Common myeloid progenitor, CD34-positive (primary cell): Measurements from ENCODE around the gene ACP5.
"Not testable (repeated sequence)": the region's sequence is repeated elsewhere in the genome, so short reads cannot be mapped to it uniquely, and the experiment has no call there.

ENCODE experiments used
- CTCF ChIA-PET: fragments of 350-600 bp; sonication (Branson Sonifier 250); formaldehyde crosslinking; loops from one replicate; lab custom pipeline; 2021; ENCODE audit warnings: antibody characterized with exemption; lab: Charles Lee
- POLR2A ChIA-PET: fragments of 350-600 bp; sonication (Branson Sonifier 250); formaldehyde crosslinking; loops from one replicate; lab custom pipeline; 2021; ENCODE audit warnings: antibody characterized with exemption; lab: Charles Lee
- DNase-seq, 3 donors: peaks; one replicate each; pipeline versions ENCODE4 v3.0.0 to v3.0.0-alpha.2; 2013
- H3K27ac ChIP-seq, 2 experiments: 1 replicate in 1 of 2; 2 replicates in 1 of 2; pipeline ENCODE4 v1.7.0; 2013; ENCODE audit warnings: inconsistent platforms in 2 of 2, low read length in 2 of 2, mild to moderate bottlenecking in 2 of 2, low read depth in 1 of 2, moderate library complexity in 1 of 2; ENCODE audit not compliant: severe bottlenecking in 2 of 2, insufficient read depth in 1 of 2, poor library complexity in 1 of 2
- H3K27me3 ChIP-seq, 5 experiments: replicated peaks in 2 of 5; 1 replicate in 3 of 5; 2 replicates in 2 of 5; pipeline versions ENCODE4 v1.6.1 to v1.7.0; 2013; ENCODE audit warnings: low read length in 4 of 5, mild to moderate bottlenecking in 2 of 5, moderate library complexity in 2 of 5, inconsistent platforms in 1 of 5; ENCODE audit not compliant: insufficient read depth in 5 of 5, control insufficient read depth in 4 of 5
- H3K36me3 ChIP-seq, 4 experiments: 1 replicate in 2 of 4; 2 replicates in 2 of 4; pipeline versions ENCODE4 v1.6.1 to v1.7.0; 2013; ENCODE audit warnings: low read length in 3 of 4, control low read depth in 1 of 4, mild to moderate bottlenecking in 1 of 4; ENCODE audit not compliant: control insufficient read depth in 4 of 4, insufficient read depth in 4 of 4
- H3K4me1 ChIP-seq, 4 experiments: 1 replicate in 3 of 4; 2 replicates in 1 of 4; pipeline versions ENCODE4 v1.6.1 to v1.7.1; 2013; ENCODE audit warnings: low read length in 3 of 4, mild to moderate bottlenecking in 3 of 4, control low read depth in 1 of 4, inconsistent platforms in 1 of 4, moderate library complexity in 1 of 4; ENCODE audit not compliant: control insufficient read depth in 4 of 4, insufficient read depth in 4 of 4; ENCODE audit errors: control extremely low read depth in 1 of 4
- H3K4me3 ChIP-seq, 7 experiments: 1 replicate in 4 of 7; 2 replicates in 3 of 7; pipeline versions ENCODE4 v1.5.1 to v1.7.0; 2013; ENCODE audit warnings: mild to moderate bottlenecking in 7 of 7, low read length in 6 of 7, moderate library complexity in 6 of 7, inconsistent platforms in 2 of 7, low read depth in 2 of 7, control low read depth in 1 of 7; ENCODE audit not compliant: insufficient read depth in 4 of 7, control insufficient read depth in 1 of 7; ENCODE audit errors: extremely low read depth in 1 of 7
- H3K9me3 ChIP-seq, 5 experiments: 1 replicate in 4 of 5; 2 replicates in 1 of 5; pipeline versions ENCODE4 v1.6.1 to v1.7.1; 2013; ENCODE audit warnings: low read length in 4 of 5, mild to moderate bottlenecking in 2 of 5, inconsistent platforms in 1 of 5, low read depth in 1 of 5, moderate library complexity in 1 of 5; ENCODE audit not compliant: control insufficient read depth in 4 of 5, insufficient read depth in 2 of 5; ENCODE audit errors: control extremely low read depth in 1 of 5
- WGBS: methylation state at CpG from one replicate; pipeline ENCODE4 v1.1.5; 2013; ENCODE audit not compliant: insufficient coverage; 5-methylcytosine and 5-hydroxymethylcytosine counted together

Gene ACP5

DNA sequence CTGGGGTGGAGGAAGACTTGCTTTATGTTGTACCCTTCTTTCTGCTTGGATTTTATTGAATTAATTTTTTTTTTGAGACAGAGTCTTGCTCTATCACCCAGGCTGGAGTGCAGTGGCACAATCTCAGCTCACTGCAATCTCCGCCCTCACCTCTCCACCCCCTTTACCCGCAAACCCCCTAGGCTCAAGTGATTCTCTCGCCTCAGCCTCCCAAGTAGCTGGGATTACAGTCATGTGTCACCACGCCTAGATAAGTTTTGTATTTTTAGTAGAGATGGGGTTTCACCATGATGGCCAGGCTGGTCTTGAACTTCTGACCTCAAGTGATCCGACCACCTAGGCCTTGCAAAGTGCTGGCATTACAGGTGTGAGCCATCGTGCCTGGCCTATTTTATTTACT is 4.1 kb downstream of the ACP5 start:
- H3K4me3 ChIP-seq, H3K36me3 ChIP-seq, H3K9me3 ChIP-seq, H3K27ac ChIP-seq, H3K27me3 ChIP-seq, DNase-seq: not testable (repeated sequence)
- peaks cover 0 to 39% (median 31%) of the 10 kb centered on the region in 4 experiments for H3K4me1 ChIP-seq
- 97% methylated on average over 4 of the region's 6 CpGs for WGBS
- ChIA-PET CTCF (interaction anchor here (1.7 to 2.2 kb wide), 2 partner anchors 10 to 13 kb away, joined by 5 to 7 read pairs; no protein-coding TSS in a partner anchor), POLR2A (interaction anchor here (0.6 kb wide), 1 partner anchor 11 kb away, joined by 4 read pairs; no protein-coding TSS in a partner anchor)

DNA sequence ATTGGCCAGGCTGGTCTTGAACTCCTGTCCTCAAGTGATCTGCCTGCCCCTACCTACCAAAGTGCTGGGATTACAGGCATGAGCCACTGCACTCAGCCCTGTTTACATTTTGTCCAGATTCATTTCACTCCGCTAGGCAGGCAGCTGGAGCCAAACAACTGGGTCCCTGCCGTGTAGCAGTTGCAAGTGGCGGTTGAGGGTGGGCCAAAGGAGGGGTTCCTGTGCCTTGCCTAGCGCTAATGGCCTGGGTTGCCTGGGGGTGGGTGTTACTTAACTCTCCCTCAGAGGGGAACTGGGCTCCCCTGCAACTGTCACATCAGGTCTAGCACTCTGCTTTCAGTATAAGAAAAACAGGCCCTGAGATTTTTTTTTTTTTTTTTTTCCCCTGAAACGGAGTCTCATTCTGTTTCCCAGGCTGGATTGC is 7.4 kb downstream of the ACP5 start:
- Histone ChIP-seq H3K9me3 (no peaks in the 10 kb centered on the region), H3K36me3 (no peaks in the 10 kb centered on the region), H3K27ac (peak overlapping the region in 1 of 2 experiments; percentile 14), H3K4me1 (peaks cover 0 to 40% (median 30%) of the 10 kb centered on the region in 4 experiments), H3K4me3 (peak overlapping the region in 1 of 7 experiments; percentile 10), H3K27me3 (no peaks in the 10 kb centered on the region)
- ChIA-PET CTCF (interaction anchor here (1.5 to 3.0 kb wide), 3 partner anchors 9 to 20 kb away, joined by 4 to 21 read pairs (median 4); partner anchors contain the start of gene ELOF1), POLR2A (interaction anchor here (0.6 to 1.1 kb wide), 2 partner anchors 8 to 859 kb away, joined by 4 to 7 read pairs; no protein-coding TSS in a partner anchor)
- DNase-seq = peak; percentile 71 to 94 (median 90)
- 8% methylated on average over 4 of the region's 5 CpGs for WGBS

GRCh38 chr19:11566164-11566563 is 11.3 kb downstream of the ACP5 start:
- Histone ChIP-seq H3K27me3 (no peaks in the 10 kb centered on the region), H3K9me3 (no peaks in the 10 kb centered on the region), H3K4me1 (peaks cover 0 to 39% (median 33%) of the 10 kb centered on the region in 4 experiments), H3K27ac (no peak overlapping the region), H3K36me3 (no peaks in the 10 kb centered on the region), H3K4me3 (no peak overlapping the region)
- no peak for DNase-seq
- POLR2A ChIA-PET = no interaction called here
- CTCF ChIA-PET = no interaction called here
- WGBS = 100% methylated on average over 2 of the region's 2 CpGs

DNA sequence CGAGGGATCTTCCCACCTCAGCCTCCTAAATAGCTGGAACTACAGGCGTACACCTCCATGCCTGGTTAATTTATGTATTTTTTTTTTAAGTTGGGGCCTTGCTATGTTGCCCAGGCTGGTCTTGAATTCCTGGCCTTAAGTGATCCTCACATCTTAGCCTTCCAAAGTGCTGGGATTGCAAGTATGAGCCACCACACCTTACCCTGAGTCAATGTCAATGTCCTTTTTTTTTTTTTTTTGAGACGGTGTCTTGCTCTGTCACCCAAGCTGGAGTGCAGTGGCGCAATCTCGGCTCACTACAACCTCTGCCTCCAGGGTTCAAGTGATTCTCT is 11.8 kb downstream of the ACP5 start:
- H3K36me3 ChIP-seq, H3K9me3 ChIP-seq, CTCF ChIA-PET, DNase-seq, H3K4me3 ChIP-seq, H3K27me3 ChIP-seq, POLR2A ChIA-PET: not testable (repeated sequence)
- WGBS = 80% methylated on average over 1 of the region's 5 CpGs
- peak overlapping the region in 1 of 2 experiments; percentile 61 for H3K27ac ChIP-seq
- peaks cover 0 to 42% (median 34%) of the 10 kb centered on the region in 4 experiments for H3K4me1 ChIP-seq

- H3K4me3 ChIP-seq, H3K27me3 ChIP-seq, H3K36me3 ChIP-seq, H3K9me3 ChIP-seq, DNase-seq, POLR2A ChIA-PET: not testable (repeated sequence)
- peaks cover 0 to 40% (median 27%) of the 10 kb centered on the region in 4 experiments for H3K4me1 ChIP-seq
- 93% methylated on average over 3 of the region's 6 CpGs for WGBS
- CTCF ChIA-PET = interaction anchor here (1.1 to 8.7 kb wide), 3 partner anchors 17 to 142 kb away, joined by 3 to 109 read pairs (median 4); no protein-coding TSS in a partner anchor
- peak overlapping the region in 1 of 2 experiments; percentile 61 for H3K27ac ChIP-seq
These were observed 13.2 kb downstream of the ACP5 start for GRCh38 chr19:11564082-11564807.

DNA sequence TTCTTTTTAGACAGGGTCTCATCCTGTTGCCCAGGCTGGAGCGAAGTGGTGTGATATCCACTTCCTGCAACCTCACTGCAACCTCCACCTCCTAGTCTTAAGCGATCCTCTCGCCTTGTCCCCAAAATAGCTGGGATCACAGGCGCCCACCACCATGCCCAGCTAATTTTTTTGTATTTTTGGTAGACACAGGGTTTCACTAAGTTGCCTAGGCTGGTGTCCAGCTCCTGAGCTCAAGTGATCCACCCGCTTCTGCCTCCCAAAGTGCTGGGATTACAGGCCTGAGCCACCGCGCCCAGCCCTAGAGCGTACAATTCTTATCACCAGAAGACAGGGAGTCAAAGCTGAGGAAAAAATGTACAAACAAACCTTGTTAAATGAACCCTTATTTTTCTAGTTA is 13.9 kb downstream of the ACP5 start:
- H3K27me3 ChIP-seq = no peaks in the 10 kb centered on the region
- no peaks in the 10 kb centered on the region for H3K9me3 ChIP-seq
- ChIA-PET POLR2A (no interaction called here), CTCF (interaction anchor here (0.6 to 8.7 kb wide), 4 partner anchors 15 to 141 kb away, joined by 3 to 109 read pairs (median 4); no protein-coding TSS in a partner anchor)
- H3K4me3 ChIP-seq = no peak overlapping the region
- WGBS = 89% methylated on average over 7 of the region's 8 CpGs
- no peaks in the 10 kb centered on the region for H3K36me3 ChIP-seq
- peaks cover 0 to 36% (median 24%) of the 10 kb centered on the region in 4 experiments for H3K4me1 ChIP-seq
- peak overlapping the region in 1 of 2 experiments; percentile 61 for H3K27ac ChIP-seq
- no peak for DNase-seq
